K562 (cell line): ENCODE data around the gene COA5.

Experiments
- E2F5 ChIP-seq: sonication (generic); formaldehyde crosslinking; IDR thresholded peaks from 2 replicates; pipeline ENCODE4 v1.8.0; 2022; ENCODE audit warnings: mild to moderate bottlenecking, missing genetic modification reagents
- HBP1 ChIP-seq: fragments of 450-650 bp; formaldehyde crosslinking; IDR thresholded peaks from 2 replicates; pipeline ENCODE4 v1.4.0; 2022; ENCODE audit warnings: missing genetic modification characterization
- NCOR1 ChIP-seq: fragments of 450-650 bp; IDR thresholded peaks from 2 replicates; pipeline ENCODE4 v1.6.1; 2016; ENCODE audit warnings: mild to moderate bottlenecking, moderate library complexity
- RAD51 ChIP-seq: fragments of 450-650 bp; IDR thresholded peaks from 2 replicates; pipeline ENCODE4 v1.7.1; 2016; ENCODE audit warnings: low read depth, mild to moderate bottlenecking, borderline replicate concordance
- RBM25 ChIP-seq: fragments of 200-400 bp; formaldehyde crosslinking; IDR thresholded peaks from 2 replicates; pipeline ENCODE4 v1.6.1; 2018; ENCODE audit warnings: low read length, low read depth, moderate library complexity; ENCODE audit not compliant: severe bottlenecking
- SMAD4 ChIP-seq: fragments of 250-450 bp; sonication (Bioruptor Pico); conservative IDR thresholded peaks from 2 replicates; pipeline ENCODE4 v1.8.0; 2021; ENCODE audit warnings: inconsistent platforms, mild to moderate bottlenecking, moderate library complexity
- SP1 ChIP-seq: sonication (generic); formaldehyde crosslinking; IDR thresholded peaks from 2 replicates; pipeline ENCODE4 v1.8.1; 2022; ENCODE audit warnings: mild to moderate bottlenecking, missing genetic modification reagents
- THAP7 ChIP-seq: fragments of 250-450 bp; sonication (Bioruptor Pico); IDR thresholded peaks from 2 replicates; pipeline ENCODE4 v1.5.0; 2021
- ZNF3 ChIP-seq: fragments of 250-450 bp; sonication (Bioruptor Pico); IDR thresholded peaks from 2 replicates; pipeline ENCODE4 v1.5.0; 2021; ENCODE audit warnings: mild to moderate bottlenecking, moderate library complexity
- TF ChIP-seq, protein P1 (sequence below): IDR thresholded peaks from 2 replicates; pipeline ENCODE4 v1.6.1; 2014; ENCODE audit warnings: antibody characterized with exemption
- TF ChIP-seq, protein P2 (sequence below), 2 experiments: fragments of 450-650 bp in 1 of 2; IDR thresholded peaks; 2 replicates each; pipeline ENCODE4 v1.6.1; 2011 to 2017; ENCODE audit warnings: low read depth in 2 of 2, antibody characterized with exemption in 1 of 2, borderline replicate concordance in 1 of 2, low read length in 1 of 2, mild to moderate bottlenecking in 1 of 2, mixed read lengths in 1 of 2; ENCODE audit not compliant: control insufficient read depth in 1 of 2
- TF ChIP-seq, protein P3 (sequence below): IDR thresholded peaks from 3 replicates; pipeline ENCODE4 v1.6.1; 2011; ENCODE audit warnings: borderline replicate concordance, mild to moderate bottlenecking; ENCODE audit not compliant: insufficient read length, insufficient read depth

GRCh38 chr2:98551316-98551715 is 57.0 kb downstream of the COA5 start:
- no peak for TF ChIP-seq ZNF3 (CRISPR knock-in tag)
- TF ChIP-seq, protein P1, sequence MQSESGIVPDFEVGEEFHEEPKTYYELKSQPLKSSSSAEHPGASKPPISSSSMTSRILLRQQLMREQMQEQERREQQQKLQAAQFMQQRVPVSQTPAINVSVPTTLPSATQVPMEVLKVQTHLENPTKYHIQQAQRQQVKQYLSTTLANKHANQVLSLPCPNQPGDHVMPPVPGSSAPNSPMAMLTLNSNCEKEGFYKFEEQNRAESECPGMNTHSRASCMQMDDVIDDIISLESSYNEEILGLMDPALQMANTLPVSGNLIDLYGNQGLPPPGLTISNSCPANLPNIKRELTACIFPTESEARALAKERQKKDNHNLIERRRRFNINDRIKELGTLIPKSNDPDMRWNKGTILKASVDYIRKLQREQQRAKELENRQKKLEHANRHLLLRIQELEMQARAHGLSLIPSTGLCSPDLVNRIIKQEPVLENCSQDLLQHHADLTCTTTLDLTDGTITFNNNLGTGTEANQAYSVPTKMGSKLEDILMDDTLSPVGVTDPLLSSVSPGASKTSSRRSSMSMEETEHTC, result no peak
- TF ChIP-seq SP1 (CRISPR knock-in tag), result no peak
- no peak for TF ChIP-seq E2F5 (CRISPR knock-in tag)
- no peak for TF ChIP-seq SMAD4 (CRISPR knock-in tag)
- TF ChIP-seq HBP1 (CRISPR knock-in tag), result no peak
- TF ChIP-seq, protein P2, sequence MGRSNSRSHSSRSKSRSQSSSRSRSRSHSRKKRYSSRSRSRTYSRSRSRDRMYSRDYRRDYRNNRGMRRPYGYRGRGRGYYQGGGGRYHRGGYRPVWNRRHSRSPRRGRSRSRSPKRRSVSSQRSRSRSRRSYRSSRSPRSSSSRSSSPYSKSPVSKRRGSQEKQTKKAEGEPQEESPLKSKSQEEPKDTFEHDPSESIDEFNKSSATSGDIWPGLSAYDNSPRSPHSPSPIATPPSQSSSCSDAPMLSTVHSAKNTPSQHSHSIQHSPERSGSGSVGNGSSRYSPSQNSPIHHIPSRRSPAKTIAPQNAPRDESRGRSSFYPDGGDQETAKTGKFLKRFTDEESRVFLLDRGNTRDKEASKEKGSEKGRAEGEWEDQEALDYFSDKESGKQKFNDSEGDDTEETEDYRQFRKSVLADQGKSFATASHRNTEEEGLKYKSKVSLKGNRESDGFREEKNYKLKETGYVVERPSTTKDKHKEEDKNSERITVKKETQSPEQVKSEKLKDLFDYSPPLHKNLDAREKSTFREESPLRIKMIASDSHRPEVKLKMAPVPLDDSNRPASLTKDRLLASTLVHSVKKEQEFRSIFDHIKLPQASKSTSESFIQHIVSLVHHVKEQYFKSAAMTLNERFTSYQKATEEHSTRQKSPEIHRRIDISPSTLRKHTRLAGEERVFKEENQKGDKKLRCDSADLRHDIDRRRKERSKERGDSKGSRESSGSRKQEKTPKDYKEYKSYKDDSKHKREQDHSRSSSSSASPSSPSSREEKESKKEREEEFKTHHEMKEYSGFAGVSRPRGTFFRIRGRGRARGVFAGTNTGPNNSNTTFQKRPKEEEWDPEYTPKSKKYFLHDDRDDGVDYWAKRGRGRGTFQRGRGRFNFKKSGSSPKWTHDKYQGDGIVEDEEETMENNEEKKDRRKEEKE (IDR thresholded peaks at IDR 0.05; ENCODE audit: borderline replicate concordance in 1 of 2, control insufficient read depth in 1 of 2, low read depth in 2 of 2, low read length in 1 of 2), result no peak
- TF ChIP-seq, protein P3, sequence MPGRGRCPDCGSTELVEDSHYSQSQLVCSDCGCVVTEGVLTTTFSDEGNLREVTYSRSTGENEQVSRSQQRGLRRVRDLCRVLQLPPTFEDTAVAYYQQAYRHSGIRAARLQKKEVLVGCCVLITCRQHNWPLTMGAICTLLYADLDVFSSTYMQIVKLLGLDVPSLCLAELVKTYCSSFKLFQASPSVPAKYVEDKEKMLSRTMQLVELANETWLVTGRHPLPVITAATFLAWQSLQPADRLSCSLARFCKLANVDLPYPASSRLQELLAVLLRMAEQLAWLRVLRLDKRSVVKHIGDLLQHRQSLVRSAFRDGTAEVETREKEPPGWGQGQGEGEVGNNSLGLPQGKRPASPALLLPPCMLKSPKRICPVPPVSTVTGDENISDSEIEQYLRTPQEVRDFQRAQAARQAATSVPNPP, result no peak
- TF ChIP-seq THAP7 (CRISPR knock-in tag), result no peak
- no peak for TF ChIP-seq RBM25
- no peak for TF ChIP-seq RAD51
- TF ChIP-seq NCOR1, result no peak
